IMR-90 (cell line): ENCODE measurements around the gene ARHGEF37. TPM values are rescaled to one million over a fixed set of nuclear protein-coding genes. Genes with fewer than 3 reads are reported as not detected.

Experiments
- ATAC-seq: fragments of 200-7000 bp; cut with Tn5 transposase; 2 replicates; pipeline ENCODE4 v1.9.1; 2020; ENCODE audit warnings: low read depth, mild to moderate bottlenecking, moderate library complexity
- BruUV-seq: library from RNA; stranded (reverse); fragments of 400-500 nt; replicated peaks from 2 replicates; lab custom pipeline; 2021; lab: Mats Ljungman, UMichigan
- CTCF ChIA-PET: fragments of 300-600 bp; formaldehyde crosslinking; extraction: SDS; loops from one replicate; lab custom pipeline; 2021; ENCODE audit warnings: antibody characterized with exemption; lab: Yijun Ruan, JAX
- POLR2A ChIA-PET: fragments of 300-600 bp; sonication (Branson Sonifier 250); formaldehyde crosslinking; loops from one replicate; lab custom pipeline; 2022; ENCODE audit warnings: antibody characterized with exemption; ENCODE audit not compliant: unreplicated experiment; lab: Charles Lee
- DNase-seq: peaks from one replicate; pipeline ENCODE4 v3.0.0; 2013
- H2AFZ ChIP-seq: replicated peaks from 2 replicates; pipeline ENCODE3; 2013; ENCODE audit warnings: low read length, mild to moderate bottlenecking; ENCODE audit not compliant: poor library complexity
- H2AK5ac ChIP-seq: 2 replicates; pipeline ENCODE4 v1.6.1; 2013; ENCODE audit warnings: low read depth, low read length, inconsistent platforms
- H2AK9ac ChIP-seq: replicated peaks from 2 replicates; pipeline ENCODE3; 2013; ENCODE audit warnings: mild to moderate bottlenecking, low read depth, low read length, moderate library complexity; ENCODE audit not compliant: poor library complexity
- H2BK120ac ChIP-seq: 2 replicates; pipeline ENCODE4 v1.6.1; 2013; ENCODE audit warnings: low read depth, low read length, inconsistent platforms
- H2BK15ac ChIP-seq: 3 replicates; pipeline ENCODE4 v1.6.1; 2013; ENCODE audit warnings: low read depth, low read length, inconsistent platforms
- H2BK20ac ChIP-seq: 2 replicates; pipeline ENCODE4 v1.6.1; 2013; ENCODE audit warnings: low read depth, mild to moderate bottlenecking, inconsistent platforms, low read length, moderate library complexity
- H2BK5ac ChIP-seq: 2 replicates; pipeline ENCODE4 v1.6.1; 2013; ENCODE audit warnings: mild to moderate bottlenecking, low read depth, low read length, inconsistent platforms; ENCODE audit not compliant: poor library complexity, severe bottlenecking
- H3K14ac ChIP-seq: replicated peaks from 2 replicates; pipeline ENCODE4 v1.6.1; 2013; ENCODE audit warnings: low read depth, low read length, inconsistent platforms
- H3K18ac ChIP-seq: 2 replicates; pipeline ENCODE4 v1.6.1; 2013; ENCODE audit warnings: low read depth, low read length, control low read depth
- H3K23ac ChIP-seq: 2 replicates; pipeline ENCODE4 v1.6.1; 2013; ENCODE audit warnings: low read depth, low read length, inconsistent platforms
- H3K27ac ChIP-seq: 2 replicates; pipeline ENCODE4 v1.5.1; 2013; ENCODE audit warnings: mild to moderate bottlenecking, control low read depth, low read length; ENCODE audit not compliant: insufficient read depth
- H3K27me3 ChIP-seq: 2 replicates; pipeline ENCODE4 v1.6.1; 2013; ENCODE audit warnings: low read length; ENCODE audit not compliant: control insufficient read depth, insufficient read depth
- H3K36me3 ChIP-seq: 2 replicates; pipeline ENCODE4 v1.6.1; 2013; ENCODE audit warnings: low read length, mixed read lengths; ENCODE audit not compliant: control insufficient read depth, insufficient read depth
- H3K4ac ChIP-seq: 2 replicates; pipeline ENCODE4 v1.6.1; 2013; ENCODE audit warnings: low read depth, low read length, inconsistent platforms
- H3K4me1 ChIP-seq: 2 replicates; pipeline ENCODE4 v1.6.1; 2013; ENCODE audit warnings: low read length, mixed read lengths; ENCODE audit not compliant: control insufficient read depth, insufficient read depth
- H3K4me2 ChIP-seq: 2 replicates; pipeline ENCODE4 v1.6.1; 2013; ENCODE audit warnings: low read depth, mild to moderate bottlenecking, control low read depth, low read length, moderate library complexity
- H3K4me3 ChIP-seq: 2 replicates; pipeline ENCODE4 v1.5.1; 2013; ENCODE audit warnings: low read depth, mild to moderate bottlenecking, control low read depth, low read length, moderate library complexity; ENCODE audit not compliant: insufficient read depth
- H3K56ac ChIP-seq: 2 replicates; pipeline ENCODE4 v1.6.1; 2013; ENCODE audit warnings: low read length, inconsistent platforms; ENCODE audit not compliant: insufficient read depth; ENCODE audit errors: extremely low read depth
- H3K79me1 ChIP-seq, 2 experiments: 2 replicates each; pipeline ENCODE4 v1.6.1; 2013; ENCODE audit warnings: low read length in 2 of 2, inconsistent platforms in 1 of 2, low read depth in 1 of 2
- H3K9ac ChIP-seq: 2 replicates; pipeline ENCODE4 v1.6.1; 2013; ENCODE audit warnings: low read depth, low read length, control low read depth
- H3K9me1 ChIP-seq: 2 replicates; pipeline ENCODE4 v1.6.1; 2013; ENCODE audit warnings: low read length, inconsistent platforms; ENCODE audit not compliant: insufficient read depth
- H3K9me3 ChIP-seq: 2 replicates; pipeline ENCODE4 v1.6.1; 2013; ENCODE audit warnings: low read length; ENCODE audit not compliant: control insufficient read depth, insufficient read depth
- H4K20me1 ChIP-seq: 2 replicates; pipeline ENCODE4 v1.6.1; 2013; ENCODE audit warnings: low read length, inconsistent platforms; ENCODE audit not compliant: insufficient read depth
- H4K5ac ChIP-seq: 2 replicates; pipeline ENCODE4 v1.6.1; 2013; ENCODE audit warnings: mild to moderate bottlenecking, low read depth, low read length, control low read depth
- H4K8ac ChIP-seq, 2 experiments: 2 replicates each; pipeline ENCODE4 v1.6.1; 2013; ENCODE audit warnings: low read depth in 2 of 2, low read length in 2 of 2, control low read depth in 1 of 2, inconsistent platforms in 1 of 2
- H4K91ac ChIP-seq: 2 replicates; pipeline ENCODE4 v1.6.1; 2013; ENCODE audit warnings: low read depth, low read length, inconsistent platforms; ENCODE audit not compliant: insufficient read depth
- CHD1 ChIP-seq: IDR thresholded peaks from 2 replicates; pipeline ENCODE4 v1.6.1; 2012; ENCODE audit warnings: low read depth, low read length, improper control_type of control experiment
- ELK1 ChIP-seq: fragments of 150-350 bp; IDR thresholded peaks from 2 replicates; pipeline ENCODE4 v1.6.1; 2016; ENCODE audit warnings: low read depth, mild to moderate bottlenecking, low read length, moderate library complexity, borderline replicate concordance
- MAZ ChIP-seq: IDR thresholded peaks from 2 replicates; pipeline ENCODE4 v1.6.1; 2012; ENCODE audit warnings: low read depth, mild to moderate bottlenecking, low read length, improper control_type of control experiment, moderate library complexity, borderline replicate concordance
- RCOR1 ChIP-seq: IDR thresholded peaks from 2 replicates; pipeline ENCODE4 v1.6.1; 2012; ENCODE audit warnings: mild to moderate bottlenecking, low read length, improper control_type of control experiment; ENCODE audit not compliant: insufficient replicate concordance
- SMC3 ChIP-seq: fragments of 150-350 bp; IDR thresholded peaks from 2 replicates; pipeline ENCODE4 v1.6.1; 2016; ENCODE audit warnings: low read depth, mild to moderate bottlenecking, antibody characterized with exemption, low read length, moderate library complexity
- USF2 ChIP-seq: fragments of 150-350 bp; IDR thresholded peaks from 2 replicates; pipeline ENCODE4 v1.6.1; 2017; ENCODE audit warnings: mild to moderate bottlenecking, antibody characterized with exemption, low read length, low read depth
- WGBS, 2 experiments: methylation state at CpG; one replicate each; pipeline versions ENCODE4 v1.1.5 to v1.1.7; 2013; ENCODE audit warnings: missing lambda C conversion rate in 2 of 2; ENCODE audit not compliant: insufficient read length in 1 of 2; ENCODE audit errors: extremely low coverage in 2 of 2; 5-methylcytosine and 5-hydroxymethylcytosine counted together
- dilution Hi-C: fragments of 300-500 bp; cut with HindIII; formaldehyde crosslinking; loops from one replicate; pipeline ENCODE4 v1.14.3; 2018; ENCODE audit warnings: low sequenced_read_pairs; ENCODE audit not compliant: unreplicated experiment
- in situ Hi-C: fragments of 300-500 bp; cut with MboI; formaldehyde crosslinking; loops from 3 replicates; pipeline ENCODE4 v1.14.3; 2019; ENCODE audit warnings: low sequenced_read_pairs, inconsistent platforms, mixed read lengths
- intact Hi-C: fragments of 100-400 bp; cut with micrococcal nuclease; formaldehyde crosslinking; loops from 2 replicates; pipeline ENCODE4 v1.10.0; 2022
- polyA plus RNA-seq, 3 experiments: library from polyadenylated mRNA; depleted of rRNA; stranded (reverse); fragments of >200 nt; gene quantifications; 2 replicates each; pipeline ENCODE4 v1.2.3, GENCODE V29; 2012; ENCODE audit warnings: low replicate concordance in 1 of 3
- total RNA-seq: library from RNA; depleted of rRNA; stranded (reverse); fragments of >200 nt; gene quantifications from 2 replicates; pipeline ENCODE4 v1.2.3, GENCODE V29; 2012

The ARHGEF37 gene
- total and polyA plus RNA-seq, 2 of the 4 experiments (the other 2 are of a cell fraction), result 0.39 to 0.54 TPM

GRCh38 chr5:149604321-149604720 is 23.0 kb downstream of the ARHGEF37 start:
- no peak overlapping the region for H2BK20ac ChIP-seq
- no peak overlapping the region for H4K5ac ChIP-seq
- TF ChIP-seq ELK1 (no peak), MAZ (no peak), CHD1 (no peak), RCOR1 (no peak), SMC3 (no peak), USF2 (no peak)
- 0 out of 2 replicates have a peak, but pooled peaks cover 2% of the 10 kb centered on the region for H3K4me1 ChIP-seq
- no peak overlapping the region for H4K8ac ChIP-seq
- no peak for ATAC-seq
- no peaks in the 10 kb centered on the region for H4K20me1 ChIP-seq
- H3K9me3 ChIP-seq, result no peaks in the 10 kb centered on the region
- H2BK5ac ChIP-seq, result no peak overlapping the region
- ChIA-PET CTCF (no interaction called here), POLR2A (no interaction called here)
- peaks cover 11% of the 10 kb centered on the region for H3K9me1 ChIP-seq
- H3K18ac ChIP-seq, result no peak overlapping the region
- dilution Hi-C loops, result no loop called here
- no peak overlapping the region for H3K4me2 ChIP-seq
- H2BK15ac ChIP-seq, result no peak overlapping the region
- no peak for DNase-seq
- no peak overlapping the region for H3K4ac ChIP-seq
- in situ Hi-C loops, result no loop called here
- H3K14ac ChIP-seq, result no peak overlapping the region
- no peak overlapping the region for H3K56ac ChIP-seq
- no peaks in the 10 kb centered on the region for H3K36me3 ChIP-seq
- H3K79me1 ChIP-seq, result peaks cover 0 to 3% of the 10 kb centered on the region in 2 experiments; a peak in 1 of 4 replicates
- intact Hi-C loops, result no loop called here
- no peak overlapping the region for H3K4me3 ChIP-seq
- no CpG with 5 or more reads among the region's 1 CpG for WGBS, 2 experiments
- H4K91ac ChIP-seq, result no peak overlapping the region
- no peak overlapping the region for H3K9ac ChIP-seq
- H3K23ac ChIP-seq, result no peak overlapping the region
- no peaks in the 10 kb centered on the region; the same call in 1 of the 2 replicates for H3K27me3 ChIP-seq
- no TSS peak for BruUV-seq
- no peak overlapping the region for H2BK120ac ChIP-seq
- no peak overlapping the region for H2AK9ac ChIP-seq
- H2AK5ac ChIP-seq, result no peak overlapping the region
- no peak overlapping the region for H2AFZ ChIP-seq
- H3K27ac ChIP-seq, result no peak overlapping the region
